Measurements from ENCODE around the gene TPM3. TPM values are rescaled to one million over a fixed set of nuclear protein-coding genes. Genes with fewer than 3 reads are reported as not detected.

Gene TPM3
- total RNA-seq, 1 experiment from 2014 or later: 681 TPM

- POLR2A ChIA-PET: interaction anchor here (1.0 kb wide), 1 partner anchor 125 kb away, joined by 4 read pairs; no protein-coding TSS in a partner anchor
- intact Hi-C loops (cut with micrococcal nuclease; ENCODE audit: unreplicated experiment): loop anchor here (5.0 kb wide), 1 partner anchor 113 kb away; no protein-coding TSS in a partner anchor
- H3K4me3 ChIP-seq (ENCODE audit: low read depth, low read length): no peak overlapping the region
- no peak for TF ChIP-seq CTCF (IDR thresholded peaks at IDR 0.05; ENCODE audit: insufficient read depth in 1 of 2, low read depth in 1 of 2, low read length in 1 of 2, severe bottlenecking in 1 of 2, unreplicated experiment in 1 of 2)
- no peaks in the 10 kb centered on the region for H3K9me3 Mint-ChIP-seq (ENCODE audit: unreplicated experiment)
- H3K27me3 ChIP-seq (replicated peaks; ENCODE audit: control insufficient read depth, insufficient read depth, low read length): no peaks in the 10 kb centered on the region
- 0 out of 2 replicates have a peak, but pooled peaks cover 4% of the 10 kb centered on the region for H3K4me1 ChIP-seq
- no peak overlapping the region for H3K4me3 Mint-ChIP-seq (ENCODE audit: unreplicated experiment)
- no peak for DNase-seq
- CTCF ChIA-PET: no interaction called here
- H3K36me3 Mint-ChIP-seq (ENCODE audit: insufficient read depth, unreplicated experiment): no peaks in the 10 kb centered on the region
- H3K9me3 ChIP-seq: no peaks in the 10 kb centered on the region
- no peaks in the 10 kb centered on the region for H3K27me3 Mint-ChIP-seq (ENCODE audit: insufficient read depth, unreplicated experiment)
- no TSS peak for BruUV-seq (replicated peaks)
- no peak overlapping the region for H3K27ac Mint-ChIP-seq (ENCODE audit: unreplicated experiment)
- H3K36me3 ChIP-seq (ENCODE audit: control insufficient read depth, insufficient read depth, low read length): no peaks in the 10 kb centered on the region
- H3K4me1 Mint-ChIP-seq (ENCODE audit: low read depth, unreplicated experiment): peaks cover 6% of the 10 kb centered on the region
These were observed 76.7 kb downstream of the TPM3 start for GRCh38 chr1:154115180-154115579.

Small RNA genes within 50 kb of the gene (microRNA-seq; reads per million reads assigned to microRNA genes)
- 4.1 reads per million, percentile 27 among the genes with 10 or more reads in this experiment for gene MIR190B

Other genes starting within 250 kb of the TPM3 start
- gene DENND4B, start 245.4 kb downstream of the TPM3 start, total RNA-seq (2022): 78.2 and 79.0 TPM in 2 replicates
- gene CRTC2, start 233.5 kb downstream of the TPM3 start, total RNA-seq (2022): 24.4 and 30.8 TPM in 2 replicates
- gene SLC39A1, start 228.6 kb downstream of the TPM3 start, total RNA-seq (2022): 135 and 150 TPM in 2 replicates
- gene CREB3L4, start 224.2 kb downstream of the TPM3 start, total RNA-seq (2022): 9.0 and 9.8 TPM in 2 replicates
- 123 and 124 TPM in 2 replicates for gene JTB, start 214.4 kb downstream of the TPM3 start, total RNA-seq (2022)
- gene RAB13, start 205.8 kb downstream of the TPM3 start, total RNA-seq (2022): 77.4 and 79.3 TPM in 2 replicates
- gene RPS27, start 201.3 kb downstream of the TPM3 start, total RNA-seq (2022): 2,648 and 2,676 TPM in 2 replicates
- gene NUP210L, start 37.0 kb downstream of the TPM3 start, total RNA-seq (2022): 0.07 and 0.19 TPM in 2 replicates
- gene CFAP141, start 14.2 kb upstream of the TPM3 start, total RNA-seq (2022): not detected in 2 replicates
- gene UBAP2L, start 28.9 kb upstream of the TPM3 start, total RNA-seq (2022): 195 and 198 TPM in 2 replicates
- gene HAX1, start 80.5 kb upstream of the TPM3 start, total RNA-seq (2022): 135 and 138 TPM in 2 replicates
- 0.50 and 1.3 TPM in 2 replicates for gene AQP10, start 129.0 kb upstream of the TPM3 start, total RNA-seq (2022)
- gene ATP8B2, start 133.4 kb upstream of the TPM3 start, total RNA-seq (2022): 10.5 and 10.6 TPM in 2 replicates
- 4.9 and 5.8 TPM in 2 replicates for gene IL6R, start 213.2 kb upstream of the TPM3 start, total RNA-seq (2022)